WTC11 (cell line): ENCODE results near the gene IL18BP. TPM values are rescaled to one million over a fixed set of nuclear protein-coding genes. Genes with fewer than 3 reads are reported as not detected.

ENCODE experiments used
- ATAC-seq: fragments of 200-7000 bp; cut with Tn5 transposase; 2 replicates; pipeline ENCODE4 v1.10.0; 2021; ENCODE audit warnings: mild to moderate bottlenecking, moderate library complexity
- CTCF ChIA-PET: fragments of 300-600 bp; sonication (Branson Sonifier 250); formaldehyde crosslinking; loops from one replicate; lab custom pipeline; 2021; ENCODE audit warnings: antibody characterized with exemption; lab: Charles Lee
- POLR2A ChIA-PET: fragments of 350-600 bp; sonication (Branson Sonifier 250); formaldehyde crosslinking; loops from one replicate; lab custom pipeline; 2021; ENCODE audit warnings: antibody characterized with exemption; lab: Charles Lee
- DNase-seq: peaks from one replicate; pipeline ENCODE4 v3.0.0; 2021; ENCODE audit warnings: low spot score
- H3K27ac Mint-ChIP-seq: 2 replicates; pipeline ENCODE4 v1.8.0; 2021; ENCODE audit warnings: mixed read lengths
- H3K27me3 Mint-ChIP-seq: 2 replicates; pipeline ENCODE4 v1.8.0; 2021; ENCODE audit warnings: low read depth, mild to moderate bottlenecking, moderate library complexity, mixed read lengths
- H3K36me3 Mint-ChIP-seq: 2 replicates; pipeline ENCODE4 v1.8.0; 2021; ENCODE audit warnings: mixed read lengths
- H3K4me1 Mint-ChIP-seq: 2 replicates; pipeline ENCODE4 v1.8.0; 2022; ENCODE audit warnings: mixed read lengths
- H3K4me3 Mint-ChIP-seq: 2 replicates; pipeline ENCODE4 v1.8.0; 2021; ENCODE audit warnings: mild to moderate bottlenecking, moderate library complexity, mixed read lengths
- H3K9me3 Mint-ChIP-seq: 2 replicates; pipeline ENCODE4 v1.8.0; 2021; ENCODE audit warnings: mixed read lengths
- AFF4 ChIP-seq: sonication (generic); formaldehyde crosslinking; IDR thresholded peaks from 2 replicates; pipeline ENCODE4 v1.8.1; 2023; ENCODE audit warnings: mild to moderate bottlenecking, missing genetic modification reagents, borderline replicate concordance
- CREM ChIP-seq: sonication (generic); formaldehyde crosslinking; IDR thresholded peaks from 2 replicates; pipeline ENCODE4 v1.8.1; 2022; ENCODE audit warnings: mild to moderate bottlenecking, missing genetic modification reagents, moderate library complexity
- ERG ChIP-seq: fragments of 250-450 bp; sonication (Bioruptor Pico); IDR thresholded peaks from 2 replicates; pipeline ENCODE4 v1.8.0; 2021; ENCODE audit warnings: mild to moderate bottlenecking
- HMGXB4 ChIP-seq: sonication (generic); formaldehyde crosslinking; IDR thresholded peaks from 2 replicates; pipeline ENCODE4 v1.8.1; 2023; ENCODE audit warnings: mild to moderate bottlenecking, moderate library complexity, missing genetic modification reagents
- IRF1 ChIP-seq: sonication (generic); formaldehyde crosslinking; IDR thresholded peaks from 2 replicates; pipeline ENCODE4 v1.8.0; 2023; ENCODE audit warnings: missing genetic modification reagents
- IRF2 ChIP-seq: sonication (generic); formaldehyde crosslinking; IDR thresholded peaks from 2 replicates; pipeline ENCODE4 v1.8.0; 2022; ENCODE audit warnings: low read depth, missing genetic modification reagents, borderline replicate concordance
- NFATC4 ChIP-seq: fragments of 250-450 bp; sonication (Bioruptor Pico); IDR thresholded peaks from 2 replicates; pipeline ENCODE4 v1.9.0; 2021; ENCODE audit warnings: mild to moderate bottlenecking
- NFE2L1 ChIP-seq: sonication (generic); formaldehyde crosslinking; IDR thresholded peaks from 2 replicates; pipeline ENCODE4 v1.8.1; 2023; ENCODE audit warnings: missing genetic modification reagents
- NR2C2 ChIP-seq: sonication (generic); formaldehyde crosslinking; IDR thresholded peaks from 2 replicates; pipeline ENCODE4 v1.8.0; 2022; ENCODE audit warnings: mild to moderate bottlenecking, missing genetic modification reagents
- NR3C1 ChIP-seq: sonication (generic); formaldehyde crosslinking; conservative IDR thresholded peaks from 2 replicates; pipeline ENCODE4 v1.8.1; 2023; ENCODE audit warnings: low read depth, mild to moderate bottlenecking, missing genetic modification reagents
- RELA ChIP-seq: sonication (generic); formaldehyde crosslinking; IDR thresholded peaks from 2 replicates; pipeline ENCODE4 v1.8.1; 2022; ENCODE audit warnings: missing genetic modification reagents, mild to moderate bottlenecking, borderline replicate concordance
- SP1 ChIP-seq: sonication (generic); formaldehyde crosslinking; conservative IDR thresholded peaks from 2 replicates; pipeline ENCODE4 v1.8.1; 2022; ENCODE audit warnings: missing genetic modification reagents
- TEAD1 ChIP-seq: sonication (generic); formaldehyde crosslinking; IDR thresholded peaks from 2 replicates; pipeline ENCODE4 v1.8.0; 2022; ENCODE audit warnings: mild to moderate bottlenecking, missing genetic modification reagents
- TEAD4 ChIP-seq: sonication (generic); formaldehyde crosslinking; IDR thresholded peaks from 2 replicates; pipeline ENCODE4 v1.8.0; 2022; ENCODE audit warnings: mild to moderate bottlenecking, missing genetic modification reagents
- TP53 ChIP-seq: sonication (generic); formaldehyde crosslinking; IDR thresholded peaks from 2 replicates; pipeline ENCODE4 v1.8.1; 2023; ENCODE audit warnings: mild to moderate bottlenecking, missing genetic modification reagents
- ZNF317 ChIP-seq: sonication (generic); formaldehyde crosslinking; IDR thresholded peaks from 2 replicates; pipeline ENCODE4 v1.8.1; 2023; ENCODE audit warnings: low read depth, mild to moderate bottlenecking, moderate library complexity, missing genetic modification reagents, borderline replicate concordance
- total RNA-seq: library from RNA; stranded (reverse); gene quantifications from 3 replicates; pipeline ENCODE4 v1.2.3, GENCODE V29; 2021

The IL18BP gene
- total RNA-seq, 1 experiment from 2014 or later: 17.3 TPM

- no peak for TF ChIP-seq AFF4 (CRISPR knock-in tag)
- no peak for TF ChIP-seq SP1 (CRISPR knock-in tag)
- TF ChIP-seq NR3C1 (CRISPR knock-in tag): no peak
- no peak for TF ChIP-seq NR2C2
- TF ChIP-seq IRF1 (CRISPR knock-in tag): no peak
- no peak for TF ChIP-seq NFE2L1
- no peak for TF ChIP-seq ZNF317 (CRISPR knock-in tag)
- TF ChIP-seq HMGXB4 (CRISPR knock-in tag): no peak
- TF ChIP-seq ERG (CRISPR knock-in tag): no peak
- TF ChIP-seq IRF2 (CRISPR knock-in tag): no peak
- TF ChIP-seq TEAD1 (CRISPR knock-in tag): no peak
- no peak for TF ChIP-seq CREM (CRISPR knock-in tag)
These were observed 1.6 kb downstream of the IL18BP start (continued) for GRCh38 chr11:72000202-72000867.

GRCh38 chr11:72001285-72001684, 2.6 kb downstream of the IL18BP start:
- peaks cover 51% of the 10 kb centered on the region for H3K36me3 Mint-ChIP-seq
- no peaks in the 10 kb centered on the region for H3K4me1 Mint-ChIP-seq
- ChIA-PET CTCF (interaction anchor here (1.3 to 2.4 kb wide), 2 partner anchors 24 kb away, joined by 5 to 7 read pairs; no protein-coding TSS in a partner anchor), POLR2A (no interaction called here)
- H3K27ac Mint-ChIP-seq: no peak overlapping the region
- no peak for DNase-seq
- no peaks in the 10 kb centered on the region for H3K9me3 Mint-ChIP-seq
- no peak for TF ChIP-seq RELA (CRISPR knock-in tag)
- 0 out of 2 replicates have a peak, but pooled peaks have one; percentile 9 for TF ChIP-seq NFATC4 (CRISPR knock-in tag)
- TF ChIP-seq TEAD4: no peak
- TF ChIP-seq TP53 (CRISPR knock-in tag): no peak
- ATAC-seq: no peak
- no peak overlapping the region for H3K4me3 Mint-ChIP-seq
- H3K27me3 Mint-ChIP-seq: no peaks in the 10 kb centered on the region
